Neural cell (in vitro differentiated cells): Measurements from ENCODE around the gene GALE.

Experiments
- CTCF ChIP-seq: fragments of 450-650 bp; IDR thresholded peaks from 2 replicates; pipeline ENCODE4 v1.5.1; 2014; ENCODE audit warnings: antibody characterized with exemption, mild to moderate bottlenecking, moderate library complexity; ENCODE audit not compliant: poor library complexity, severe bottlenecking
- EP300 ChIP-seq: fragments of 450-650 bp; conservative IDR thresholded peaks from 2 replicates; pipeline ENCODE4 v1.6.1; 2014; ENCODE audit warnings: antibody characterized with exemption, mild to moderate bottlenecking, moderate library complexity; ENCODE audit not compliant: poor library complexity, severe bottlenecking
- EZH2 ChIP-seq: fragments of 200-600, 300-800 bp; shearing (Covaris generic), sonication (generic); IDR thresholded peaks from 2 replicates; pipeline ENCODE4 v1.6.1; 2014; ENCODE audit warnings: antibody characterized with exemption, low read length, borderline replicate concordance, mild to moderate bottlenecking; ENCODE audit not compliant: insufficient read depth, poor library complexity, severe bottlenecking
- MXI1 ChIP-seq: fragments of 450-650 bp; conservative IDR thresholded peaks from 2 replicates; pipeline ENCODE4 v1.6.1; 2014; ENCODE audit warnings: antibody characterized with exemption, mild to moderate bottlenecking; ENCODE audit not compliant: poor library complexity, severe bottlenecking
- POLR2AphosphoS5 ChIP-seq: IDR thresholded peaks from 2 replicates; pipeline ENCODE4 v1.6.1; 2012
- RAD21 ChIP-seq: fragments of 450-650 bp; conservative IDR thresholded peaks from 2 replicates; pipeline ENCODE4 v1.6.1; 2014; ENCODE audit warnings: antibody characterized with exemption, mild to moderate bottlenecking, moderate library complexity
- REST ChIP-seq: IDR thresholded peaks from 2 replicates; pipeline ENCODE4 v1.6.1; 2012; ENCODE audit warnings: borderline replicate concordance
- SMC3 ChIP-seq: fragments of 450-650 bp; conservative IDR thresholded peaks from 2 replicates; pipeline ENCODE4 v1.6.1; 2014; ENCODE audit warnings: antibody characterized with exemption, mild to moderate bottlenecking, moderate library complexity; ENCODE audit not compliant: poor library complexity
- TAF1 ChIP-seq: IDR thresholded peaks from 2 replicates; pipeline ENCODE4 v1.6.1; 2012; ENCODE audit warnings: low read depth

GRCh38 chr1:23793861-23794731 lies 6.5 kb downstream of the GALE start:
- TF ChIP-seq CTCF (no peak), POLR2AphosphoS5 (no peak), RAD21 (no peak), REST (no peak), EP300 (no peak), EZH2 (no peak), MXI1 (no peak), SMC3 (no peak), TAF1 (no peak)
